ENCODE results near the gene GCHFR.
A peak's percentile ranks its signal among the peaks of the same experiment; 100 is the strongest.

Gene GCHFR

DNA sequence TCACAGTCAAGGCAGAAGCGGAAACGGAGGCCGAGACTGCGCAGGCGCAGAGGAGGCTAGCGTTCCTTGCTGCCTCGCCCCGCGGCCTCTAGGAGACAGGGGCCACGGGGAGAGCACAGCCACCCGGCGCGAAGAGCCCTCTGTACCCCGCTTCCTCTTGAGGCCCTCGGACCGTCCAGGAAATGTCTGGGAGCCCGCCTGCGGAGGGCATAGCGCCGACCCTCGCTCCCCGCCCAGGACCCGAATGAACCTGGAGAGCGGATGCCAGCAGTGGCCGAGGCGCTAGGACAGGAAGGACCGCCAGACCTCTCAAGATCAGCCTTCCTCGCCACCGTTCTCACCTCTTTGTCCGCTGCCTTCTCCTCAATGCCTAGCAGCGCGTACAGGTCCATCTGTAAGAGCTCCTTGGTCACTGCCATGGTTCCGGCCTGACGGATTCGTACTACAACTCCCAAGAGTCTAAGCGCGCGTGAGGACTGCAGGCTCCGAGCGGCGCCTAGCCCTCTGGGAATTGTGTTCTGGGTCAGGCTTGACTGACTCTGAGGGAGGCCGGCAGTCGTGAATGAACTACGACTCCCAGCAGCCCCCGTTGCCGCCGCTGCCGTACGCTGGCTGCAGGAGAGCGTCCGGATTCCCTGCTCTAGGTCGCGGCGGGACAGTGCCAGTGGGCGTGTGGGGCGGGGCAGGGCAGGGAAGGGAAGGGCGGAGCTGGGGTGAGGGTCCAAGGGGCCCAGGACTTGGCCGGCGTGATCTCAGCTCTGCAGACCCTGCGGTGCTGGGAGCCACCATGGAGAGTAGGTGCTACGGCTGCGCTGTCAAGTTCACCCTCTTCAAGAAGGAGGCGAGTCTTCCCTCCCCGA lies 43.4 kb downstream of the GCHFR start, which contains the start of the genes DNAJC17 and ZFYVE19 (continued):
- TF ChIP-seq, protein P1, sequence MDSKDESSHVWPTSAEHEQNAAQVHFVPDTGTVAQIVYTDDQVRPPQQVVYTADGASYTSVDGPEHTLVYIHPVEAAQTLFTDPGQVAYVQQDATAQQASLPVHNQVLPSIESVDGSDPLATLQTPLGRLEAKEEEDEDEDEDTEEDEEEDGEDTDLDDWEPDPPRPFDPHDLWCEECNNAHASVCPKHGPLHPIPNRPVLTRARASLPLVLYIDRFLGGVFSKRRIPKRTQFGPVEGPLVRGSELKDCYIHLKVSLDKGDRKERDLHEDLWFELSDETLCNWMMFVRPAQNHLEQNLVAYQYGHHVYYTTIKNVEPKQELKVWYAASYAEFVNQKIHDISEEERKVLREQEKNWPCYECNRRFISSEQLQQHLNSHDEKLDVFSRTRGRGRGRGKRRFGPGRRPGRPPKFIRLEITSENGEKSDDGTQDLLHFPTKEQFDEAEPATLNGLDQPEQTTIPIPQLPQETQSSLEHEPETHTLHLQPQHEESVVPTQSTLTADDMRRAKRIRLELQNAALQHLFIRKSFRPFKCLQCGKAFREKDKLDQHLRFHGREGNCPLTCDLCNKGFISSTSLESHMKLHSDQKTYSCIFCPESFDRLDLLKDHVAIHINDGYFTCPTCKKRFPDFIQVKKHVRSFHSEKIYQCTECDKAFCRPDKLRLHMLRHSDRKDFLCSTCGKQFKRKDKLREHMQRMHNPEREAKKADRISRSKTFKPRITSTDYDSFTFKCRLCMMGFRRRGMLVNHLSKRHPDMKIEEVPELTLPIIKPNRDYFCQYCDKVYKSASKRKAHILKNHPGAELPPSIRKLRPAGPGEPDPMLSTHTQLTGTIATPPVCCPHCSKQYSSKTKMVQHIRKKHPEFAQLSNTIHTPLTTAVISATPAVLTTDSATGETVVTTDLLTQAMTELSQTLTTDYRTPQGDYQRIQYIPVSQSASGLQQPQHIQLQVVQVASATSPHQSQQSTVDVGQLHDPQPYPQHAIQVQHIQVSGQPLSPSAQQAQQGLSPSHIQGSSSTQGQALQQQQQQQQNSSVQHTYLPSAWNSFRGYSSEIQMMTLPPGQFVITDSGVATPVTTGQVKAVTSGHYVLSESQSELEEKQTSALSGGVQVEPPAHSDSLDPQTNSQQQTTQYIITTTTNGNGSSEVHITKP (tag by site-specific recombination; IDR thresholded peaks at IDR 0.05) = peak; percentile 63; the same call in 1 of the 2 replicates
- TF ChIP-seq YY2 (tag by site-specific recombination; IDR thresholded peaks at IDR 0.05) (peak; percentile 77), ZBTB21 (tag by site-specific recombination; IDR thresholded peaks at IDR 0.05) (0 out of 2 replicates have a peak, but pooled peaks have one; percentile 18), ZBTB8A (tag by site-specific recombination; IDR thresholded peaks at IDR 0.05) (no peak; the same call in none of the 2 replicates), ZNF600 (tag by site-specific recombination; IDR thresholded peaks at IDR 0.05) (peak; percentile 49), SCRT2 (tag by site-specific recombination; IDR thresholded peaks at IDR 0.05) (peak; percentile 34; the same call in 1 of the 2 replicates), ZBTB48 (tag by site-specific recombination; IDR thresholded peaks at IDR 0.05) (peak; percentile 69; the same call in 1 of the 2 replicates), ZNF324 (tag by site-specific recombination; IDR thresholded peaks at IDR 0.05) (peak; percentile 70), ZNF585B (tag by site-specific recombination; IDR thresholded peaks at IDR 0.05) (no peak), KLF1 (tag by site-specific recombination; IDR thresholded peaks at IDR 0.05) (peak; percentile 91), ZFHX2 (tag by site-specific recombination; conservative IDR thresholded peaks at IDR 0.05) (peak; percentile 80), ZNF610 (tag by site-specific recombination; IDR thresholded peaks at IDR 0.05; ENCODE audit: borderline replicate concordance) (0 out of 2 replicates have a peak, but pooled peaks have one; percentile 27), ZNF660 (tag by site-specific recombination; IDR thresholded peaks at IDR 0.05) (no peak), TRIM28 (IDR thresholded peaks at IDR 0.05; ENCODE audit: borderline replicate concordance, low read length) (no peak), ZNF341 (tag by site-specific recombination; IDR thresholded peaks at IDR 0.05; ENCODE audit: low read depth) (peak; percentile 77), ZIC2 (tag by site-specific recombination; IDR thresholded peaks at IDR 0.05) (peak; percentile 28; the same call in 1 of the 2 replicates), EGR2 (tag by site-specific recombination; IDR thresholded peaks at IDR 0.05; ENCODE audit: low read depth) (0 out of 2 replicates have a peak, but pooled peaks have one; percentile 44), OVOL3 (tag by site-specific recombination; IDR thresholded peaks at IDR 0.05) (no peak), ZNF202 (tag by site-specific recombination; IDR thresholded peaks at IDR 0.05; ENCODE audit: borderline replicate concordance) (no peak), ZNF37A (tag by site-specific recombination; IDR thresholded peaks at IDR 0.05) (no peak), ZNF501 (tag by site-specific recombination; IDR thresholded peaks at IDR 0.05) (0 out of 2 replicates have a peak, but pooled peaks have one; percentile 60), WT1 (tag by site-specific recombination; IDR thresholded peaks at IDR 0.05) (peak; percentile 19; the same call in 1 of the 2 replicates), ZNF2 (tag by site-specific recombination; IDR thresholded peaks at IDR 0.05) (peak; percentile 50; the same call in 1 of the 2 replicates), KLF9 (tag by site-specific recombination; IDR thresholded peaks at IDR 0.05; ENCODE audit: low read depth) (peak; percentile 91)
- TF ChIP-seq, protein P2, sequence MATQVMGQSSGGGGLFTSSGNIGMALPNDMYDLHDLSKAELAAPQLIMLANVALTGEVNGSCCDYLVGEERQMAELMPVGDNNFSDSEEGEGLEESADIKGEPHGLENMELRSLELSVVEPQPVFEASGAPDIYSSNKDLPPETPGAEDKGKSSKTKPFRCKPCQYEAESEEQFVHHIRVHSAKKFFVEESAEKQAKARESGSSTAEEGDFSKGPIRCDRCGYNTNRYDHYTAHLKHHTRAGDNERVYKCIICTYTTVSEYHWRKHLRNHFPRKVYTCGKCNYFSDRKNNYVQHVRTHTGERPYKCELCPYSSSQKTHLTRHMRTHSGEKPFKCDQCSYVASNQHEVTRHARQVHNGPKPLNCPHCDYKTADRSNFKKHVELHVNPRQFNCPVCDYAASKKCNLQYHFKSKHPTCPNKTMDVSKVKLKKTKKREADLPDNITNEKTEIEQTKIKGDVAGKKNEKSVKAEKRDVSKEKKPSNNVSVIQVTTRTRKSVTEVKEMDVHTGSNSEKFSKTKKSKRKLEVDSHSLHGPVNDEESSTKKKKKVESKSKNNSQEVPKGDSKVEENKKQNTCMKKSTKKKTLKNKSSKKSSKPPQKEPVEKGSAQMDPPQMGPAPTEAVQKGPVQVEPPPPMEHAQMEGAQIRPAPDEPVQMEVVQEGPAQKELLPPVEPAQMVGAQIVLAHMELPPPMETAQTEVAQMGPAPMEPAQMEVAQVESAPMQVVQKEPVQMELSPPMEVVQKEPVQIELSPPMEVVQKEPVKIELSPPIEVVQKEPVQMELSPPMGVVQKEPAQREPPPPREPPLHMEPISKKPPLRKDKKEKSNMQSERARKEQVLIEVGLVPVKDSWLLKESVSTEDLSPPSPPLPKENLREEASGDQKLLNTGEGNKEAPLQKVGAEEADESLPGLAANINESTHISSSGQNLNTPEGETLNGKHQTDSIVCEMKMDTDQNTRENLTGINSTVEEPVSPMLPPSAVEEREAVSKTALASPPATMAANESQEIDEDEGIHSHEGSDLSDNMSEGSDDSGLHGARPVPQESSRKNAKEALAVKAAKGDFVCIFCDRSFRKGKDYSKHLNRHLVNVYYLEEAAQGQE (tag by site-specific recombination; IDR thresholded peaks at IDR 0.05) = no peak
- TF ChIP-seq, protein P3, sequence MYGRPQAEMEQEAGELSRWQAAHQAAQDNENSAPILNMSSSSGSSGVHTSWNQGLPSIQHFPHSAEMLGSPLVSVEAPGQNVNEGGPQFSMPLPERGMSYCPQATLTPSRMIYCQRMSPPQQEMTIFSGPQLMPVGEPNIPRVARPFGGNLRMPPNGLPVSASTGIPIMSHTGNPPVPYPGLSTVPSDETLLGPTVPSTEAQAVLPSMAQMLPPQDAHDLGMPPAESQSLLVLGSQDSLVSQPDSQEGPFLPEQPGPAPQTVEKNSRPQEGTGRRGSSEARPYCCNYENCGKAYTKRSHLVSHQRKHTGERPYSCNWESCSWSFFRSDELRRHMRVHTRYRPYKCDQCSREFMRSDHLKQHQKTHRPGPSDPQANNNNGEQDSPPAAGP (tag by site-specific recombination; IDR thresholded peaks at IDR 0.05) = peak; percentile 49; the same call in 1 of the 2 replicates
- TF ChIP-seq, protein P4, sequence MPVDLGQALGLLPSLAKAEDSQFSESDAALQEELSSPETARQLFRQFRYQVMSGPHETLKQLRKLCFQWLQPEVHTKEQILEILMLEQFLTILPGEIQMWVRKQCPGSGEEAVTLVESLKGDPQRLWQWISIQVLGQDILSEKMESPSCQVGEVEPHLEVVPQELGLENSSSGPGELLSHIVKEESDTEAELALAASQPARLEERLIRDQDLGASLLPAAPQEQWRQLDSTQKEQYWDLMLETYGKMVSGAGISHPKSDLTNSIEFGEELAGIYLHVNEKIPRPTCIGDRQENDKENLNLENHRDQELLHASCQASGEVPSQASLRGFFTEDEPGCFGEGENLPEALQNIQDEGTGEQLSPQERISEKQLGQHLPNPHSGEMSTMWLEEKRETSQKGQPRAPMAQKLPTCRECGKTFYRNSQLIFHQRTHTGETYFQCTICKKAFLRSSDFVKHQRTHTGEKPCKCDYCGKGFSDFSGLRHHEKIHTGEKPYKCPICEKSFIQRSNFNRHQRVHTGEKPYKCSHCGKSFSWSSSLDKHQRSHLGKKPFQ (tag by site-specific recombination; IDR thresholded peaks at IDR 0.05) = no peak
- TF ChIP-seq, protein P5, sequence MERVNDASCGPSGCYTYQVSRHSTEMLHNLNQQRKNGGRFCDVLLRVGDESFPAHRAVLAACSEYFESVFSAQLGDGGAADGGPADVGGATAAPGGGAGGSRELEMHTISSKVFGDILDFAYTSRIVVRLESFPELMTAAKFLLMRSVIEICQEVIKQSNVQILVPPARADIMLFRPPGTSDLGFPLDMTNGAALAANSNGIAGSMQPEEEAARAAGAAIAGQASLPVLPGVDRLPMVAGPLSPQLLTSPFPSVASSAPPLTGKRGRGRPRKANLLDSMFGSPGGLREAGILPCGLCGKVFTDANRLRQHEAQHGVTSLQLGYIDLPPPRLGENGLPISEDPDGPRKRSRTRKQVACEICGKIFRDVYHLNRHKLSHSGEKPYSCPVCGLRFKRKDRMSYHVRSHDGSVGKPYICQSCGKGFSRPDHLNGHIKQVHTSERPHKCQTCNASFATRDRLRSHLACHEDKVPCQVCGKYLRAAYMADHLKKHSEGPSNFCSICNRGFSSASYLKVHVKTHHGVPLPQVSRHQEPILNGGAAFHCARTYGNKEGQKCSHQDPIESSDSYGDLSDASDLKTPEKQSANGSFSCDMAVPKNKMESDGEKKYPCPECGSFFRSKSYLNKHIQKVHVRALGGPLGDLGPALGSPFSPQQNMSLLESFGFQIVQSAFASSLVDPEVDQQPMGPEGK (tag by site-specific recombination; IDR thresholded peaks at IDR 0.05) = 0 out of 2 replicates have a peak, but pooled peaks have one; percentile 11

Measured in HEK293 (cell line).